SK-N-SH treated with all-trans-retinoic acid at 6 μM for 48 hours (cell line): ENCODE results near the gene PLCB3.

Source experiments
- ATAC-seq: fragments of 200-7000 bp; cut with Tn5 transposase; 3 replicates; pipeline ENCODE4 v1.9.1; 2020; ENCODE audit warnings: mild to moderate bottlenecking, moderate library complexity
- ARNTL ChIP-seq: fragments of 450-650 bp; formaldehyde crosslinking; IDR thresholded peaks from 2 replicates; pipeline ENCODE4 v1.5.0; 2020; ENCODE audit warnings: low read depth, mild to moderate bottlenecking, moderate library complexity, borderline replicate concordance
- CREB5 ChIP-seq: fragments of 250-450 bp; sonication (Bioruptor Pico); IDR thresholded peaks from 2 replicates; pipeline ENCODE4 v1.5.1; 2020; ENCODE audit warnings: low read depth, mild to moderate bottlenecking, moderate library complexity
- ESRRG ChIP-seq: fragments of 250-450 bp; sonication (Bioruptor Pico); IDR thresholded peaks from 2 replicates; pipeline ENCODE4 v1.6.1; 2021; ENCODE audit warnings: mild to moderate bottlenecking
- GLIS3 ChIP-seq: fragments of 250-450 bp; sonication (Bioruptor Pico); IDR thresholded peaks from 2 replicates; pipeline ENCODE4 v1.5.0; 2020; ENCODE audit warnings: mild to moderate bottlenecking, moderate library complexity
- ISL1 ChIP-seq: fragments of 250-450 bp; sonication (Bioruptor Pico); IDR thresholded peaks from 2 replicates; pipeline ENCODE4 v2.1.2; 2022; ENCODE audit warnings: mild to moderate bottlenecking, moderate library complexity
- OSR1 ChIP-seq: fragments of 250-450 bp; sonication (Bioruptor Pico); IDR thresholded peaks from 2 replicates; pipeline ENCODE4 v1.8.0; 2022; ENCODE audit warnings: moderate library complexity, mild to moderate bottlenecking, inconsistent platforms
- PATZ1 ChIP-seq: fragments of 250-450 bp; sonication (Bioruptor Pico); IDR thresholded peaks from 2 replicates; pipeline ENCODE4 v1.8.0; 2020; ENCODE audit warnings: mild to moderate bottlenecking, moderate library complexity, borderline replicate concordance
- POU6F1 ChIP-seq: fragments of 250-450 bp; sonication (Bioruptor Pico); IDR thresholded peaks from 2 replicates; pipeline ENCODE4 v1.8.0; 2021; ENCODE audit warnings: low read depth, mild to moderate bottlenecking, moderate library complexity, borderline replicate concordance
- RARB ChIP-seq: fragments of 250-450 bp; sonication (Bioruptor Pico); IDR thresholded peaks from 2 replicates; pipeline ENCODE4 v1.8.0; 2021; ENCODE audit warnings: mild to moderate bottlenecking, moderate library complexity
- SNAI2 ChIP-seq: fragments of 250-450 bp; sonication (Bioruptor Pico); IDR thresholded peaks from 2 replicates; pipeline ENCODE4 v1.5.0; 2020; ENCODE audit warnings: mild to moderate bottlenecking, moderate library complexity
- TCF4 ChIP-seq: fragments of 250-450 bp; sonication (Bioruptor Pico); IDR thresholded peaks from 2 replicates; pipeline ENCODE4 v1.8.0; 2021; ENCODE audit warnings: mild to moderate bottlenecking, moderate library complexity, borderline replicate concordance
- TSHZ2 ChIP-seq: fragments of 250-450 bp; sonication (Bioruptor Pico); IDR thresholded peaks from 2 replicates; pipeline ENCODE4 v1.5.0; 2020; ENCODE audit warnings: mild to moderate bottlenecking, moderate library complexity
- ZC3H10 ChIP-seq: fragments of 250-450 bp; sonication (Bioruptor Pico); IDR thresholded peaks from 2 replicates; pipeline ENCODE4 v1.5.1; 2021; ENCODE audit warnings: mild to moderate bottlenecking, moderate library complexity
- ZNF565 ChIP-seq: fragments of 450-650 bp; formaldehyde crosslinking; conservative IDR thresholded peaks from 2 replicates; pipeline ENCODE4 v1.5.0; 2020; ENCODE audit warnings: low read depth, mild to moderate bottlenecking, moderate library complexity
- ZNF8 ChIP-seq: fragments of 450-650 bp; formaldehyde crosslinking; IDR thresholded peaks from 2 replicates; pipeline ENCODE4 v1.5.0; 2020; ENCODE audit warnings: mild to moderate bottlenecking, moderate library complexity

PLCB3 gene

GRCh38 chr11:64295760-64296159 is 44.4 kb downstream of the PLCB3 start (continued):
- TF ChIP-seq POU6F1 (CRISPR knock-in tag) (no peak), ZNF8 (no peak)

- TF ChIP-seq RARB (CRISPR knock-in tag) (no peak), ISL1 (CRISPR knock-in tag) (no peak), OSR1 (CRISPR knock-in tag) (no peak), CREB5 (CRISPR knock-in tag) (no peak), GLIS3 (no peak), PATZ1 (CRISPR knock-in tag) (no peak)
- no peak for ATAC-seq
These were observed 44.9 kb downstream of the PLCB3 start for GRCh38 chr11:64296236-64296635.

GRCh38 chr11:64296830-64297698 is 45.7 kb downstream of the PLCB3 start:
- TF ChIP-seq ZNF8 = no peak
- no peak for TF ChIP-seq CREB5 (CRISPR knock-in tag)
- no peak for TF ChIP-seq PATZ1 (CRISPR knock-in tag)
- TF ChIP-seq POU6F1 (CRISPR knock-in tag) = no peak
- no peak for TF ChIP-seq ESRRG (CRISPR knock-in tag)
- no peak for TF ChIP-seq ZNF565
- TF ChIP-seq ZC3H10 (CRISPR knock-in tag) = no peak
- TF ChIP-seq SNAI2 (CRISPR knock-in tag) = no peak
- TF ChIP-seq TSHZ2 (CRISPR knock-in tag) = no peak
- no peak for TF ChIP-seq ARNTL (CRISPR knock-in tag)
- no peak for TF ChIP-seq TCF4 (CRISPR knock-in tag)
- ATAC-seq = no peak
